ENCODE data around the gene TTC14.

The TTC14 gene

GRCh38 chr3:180631317-180631716 lies 29.4 kb downstream of the TTC14 start:
- no peak for DNase-seq

DNA sequence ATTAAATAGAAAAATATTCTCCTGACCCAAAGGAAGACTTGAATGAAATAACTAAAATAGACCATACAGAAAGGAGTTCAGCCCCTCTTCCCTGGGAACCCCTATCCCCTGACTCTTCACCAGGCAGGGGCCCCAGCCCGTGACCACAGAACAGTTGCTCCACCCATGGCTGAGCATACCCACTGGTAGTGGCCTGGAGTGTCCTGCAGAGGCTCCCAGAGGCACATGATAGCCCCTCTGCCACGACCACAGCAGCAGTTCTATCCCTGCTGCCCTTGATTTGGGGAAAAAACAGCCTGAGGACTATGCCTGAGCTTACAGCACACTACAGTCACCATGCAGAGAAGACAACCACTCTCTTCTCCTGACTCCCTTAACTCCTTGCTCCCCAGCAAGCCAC lies 31.8 kb downstream of the TTC14 start:
- DNase-seq, result no peak

GRCh38 chr3:180640987-180641386 lies 39.0 kb downstream of the TTC14 start:
- DNase-seq, result no peak

DNA sequence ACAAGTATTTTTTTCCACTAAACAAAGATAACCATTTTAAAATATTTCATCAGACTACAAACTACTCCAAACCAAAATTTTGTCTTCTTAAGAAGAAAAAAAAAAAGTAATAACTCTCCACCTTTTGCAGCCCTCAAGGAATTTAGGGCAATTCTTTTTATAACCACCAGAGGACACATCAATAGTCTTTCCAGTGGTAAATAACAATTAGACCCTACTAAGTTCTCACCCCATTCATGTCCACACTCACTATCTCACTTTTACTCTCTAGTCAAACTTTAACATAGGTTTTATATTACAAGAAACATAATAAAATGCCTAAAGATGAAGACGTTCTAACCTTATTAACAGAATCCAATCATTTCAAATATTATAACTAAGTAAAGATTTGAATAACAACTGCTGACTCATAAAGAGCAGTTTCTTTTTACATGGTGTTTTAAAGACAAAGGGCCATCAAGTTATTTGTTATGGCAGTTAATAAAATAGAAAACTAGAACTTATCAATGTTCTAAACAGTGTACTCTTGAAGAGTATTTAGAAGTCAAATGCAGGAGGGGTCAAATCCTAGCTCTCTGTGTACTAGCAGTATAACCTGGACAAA lies 44.3 kb downstream of the TTC14 start:
- no peak for DNase-seq

- no peak for DNase-seq
Observed at GRCh38 chr3:180656406-180656805, 54.4 kb downstream of the TTC14 start.

- no peak for DNase-seq
Observed at GRCh38 chr3:180657094-180657493, 55.1 kb downstream of the TTC14 start.
